Nucleus accumbens (tissue), 56 donors: ENCODE measurements around the gene JPH2.

ENCODE experiments used
- DNase-seq, 56 donors: peaks; one replicate each; lab custom pipeline; 2025; lab: John Stamatoyannopoulos, UW

Gene JPH2

DNA sequence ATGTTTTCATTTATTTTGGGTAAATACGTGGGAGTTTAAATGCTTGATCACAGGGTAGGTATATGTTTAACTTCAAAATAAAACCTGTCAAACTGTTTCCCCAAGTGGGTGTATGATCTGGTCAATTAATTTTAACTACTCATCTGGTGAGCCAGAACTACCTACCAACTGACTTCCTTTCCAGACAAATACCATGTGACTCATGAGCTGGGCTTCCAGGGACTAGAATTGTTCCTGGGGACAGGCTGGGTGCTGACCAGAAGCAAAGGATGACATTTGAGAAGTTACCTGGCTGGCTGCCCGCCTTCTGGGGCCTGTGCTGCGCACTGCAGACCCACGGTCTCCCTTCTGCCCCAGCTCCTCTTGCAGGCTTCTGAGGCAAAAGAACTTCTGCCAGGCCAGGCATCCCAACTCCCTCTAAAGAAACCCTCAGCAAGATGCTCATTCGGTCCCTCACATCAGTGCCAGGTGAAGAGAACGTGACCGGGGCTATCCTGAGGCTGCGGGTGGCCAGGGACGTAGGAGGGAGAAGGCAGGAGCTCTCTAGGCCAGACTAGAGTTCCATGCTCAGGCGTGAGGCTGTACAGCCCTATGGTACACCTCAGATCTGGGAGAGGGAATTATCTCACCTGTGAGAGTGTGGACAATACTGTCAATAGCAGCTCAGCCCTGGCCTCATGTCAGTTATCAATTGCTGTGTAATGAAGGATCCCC is 103.6 kb downstream of the JPH2 start:
- DNase-seq: peak in 1 of 56 donors; percentile 5

DNA sequence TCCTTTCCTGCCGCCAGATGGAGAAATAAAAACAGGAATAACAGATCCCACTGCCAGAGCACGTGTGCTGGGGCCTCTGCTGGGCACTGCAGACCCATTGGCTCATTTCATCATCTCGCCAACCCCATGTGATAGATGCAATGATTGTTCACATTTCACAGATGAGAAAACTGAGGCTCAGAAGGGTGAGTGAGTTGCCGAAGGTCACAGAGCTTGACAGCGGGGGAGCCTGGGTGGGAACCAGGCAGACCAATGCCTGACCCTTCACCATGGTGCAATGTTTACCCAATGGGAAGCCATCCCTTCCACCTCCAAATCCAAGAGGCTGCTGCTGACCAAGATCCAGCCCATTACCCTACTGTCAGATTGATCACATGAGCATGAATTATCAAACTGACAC is 105.1 kb downstream of the JPH2 start:
- no peak for DNase-seq

DNA sequence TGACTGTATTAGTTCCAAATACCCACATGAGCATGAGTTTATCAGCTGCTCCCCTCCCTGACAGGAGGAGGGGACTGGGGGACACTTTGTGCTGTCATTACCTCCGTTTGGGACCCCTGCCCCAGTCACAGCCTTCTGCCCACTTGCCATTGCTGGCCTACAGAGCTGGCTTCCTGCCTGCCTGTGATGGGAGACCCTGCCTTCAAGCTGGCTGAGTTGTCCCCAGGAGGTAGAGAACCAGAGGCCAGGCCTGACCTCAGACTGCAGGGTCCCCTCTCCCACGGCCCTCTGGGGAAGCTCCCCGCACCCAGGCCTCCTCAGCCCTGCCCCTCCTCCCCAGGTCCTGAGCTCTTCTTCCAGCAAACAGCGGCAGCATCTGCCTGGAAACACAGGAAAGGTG is 105.5 kb downstream of the JPH2 start:
- DNase-seq: no peak

DNA sequence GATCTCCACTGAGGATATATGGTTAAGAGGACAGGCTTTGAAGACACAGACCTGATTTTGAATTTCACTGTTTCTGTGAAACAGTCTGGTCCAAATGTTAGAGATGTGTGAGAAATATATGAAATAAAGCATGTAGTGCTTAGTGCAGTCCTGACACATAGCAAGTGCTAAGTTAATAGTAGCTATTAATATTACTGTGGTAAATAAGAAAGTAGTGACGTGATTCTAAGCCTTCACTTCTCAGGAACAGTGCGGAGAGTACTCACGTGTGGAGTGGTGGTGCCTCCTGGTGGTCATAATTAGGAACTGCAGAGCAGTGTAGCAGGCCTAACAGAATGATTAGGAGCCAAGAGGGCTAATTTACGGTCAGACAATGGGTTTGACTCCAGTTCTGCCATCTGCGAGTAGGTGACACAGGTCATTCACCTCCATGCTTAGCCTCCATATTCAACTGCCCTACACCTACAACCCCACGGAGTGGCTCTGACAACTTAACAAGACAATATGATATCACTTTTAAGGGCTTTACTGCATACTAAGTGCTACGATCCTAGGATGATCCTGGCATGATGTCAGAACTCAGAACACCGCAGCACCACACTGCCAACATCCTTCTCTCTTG is 106.2 kb downstream of the JPH2 start:
- peak in 46 of 56 donors; percentile 12 to 87 (median 50) for DNase-seq

DNA sequence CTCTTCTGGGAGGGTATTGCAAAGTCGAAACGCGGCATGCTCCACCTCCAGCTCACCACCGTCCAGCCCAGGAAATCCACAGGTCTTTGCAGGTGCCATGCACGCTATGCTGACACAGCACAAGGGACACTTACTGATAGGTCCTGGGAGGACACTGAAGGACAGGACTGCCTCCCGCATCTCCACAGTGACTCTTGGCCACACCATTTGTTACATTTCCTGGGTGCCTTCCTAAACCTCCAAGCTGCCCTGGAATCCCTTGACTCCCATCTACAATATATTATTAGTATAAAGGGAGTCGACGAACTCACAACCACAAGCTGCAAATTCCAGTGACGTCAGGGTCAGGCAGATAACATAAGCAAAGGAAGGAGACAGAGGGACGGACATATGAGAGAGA is 106.9 kb downstream of the JPH2 start:
- no peak for DNase-seq

DNA sequence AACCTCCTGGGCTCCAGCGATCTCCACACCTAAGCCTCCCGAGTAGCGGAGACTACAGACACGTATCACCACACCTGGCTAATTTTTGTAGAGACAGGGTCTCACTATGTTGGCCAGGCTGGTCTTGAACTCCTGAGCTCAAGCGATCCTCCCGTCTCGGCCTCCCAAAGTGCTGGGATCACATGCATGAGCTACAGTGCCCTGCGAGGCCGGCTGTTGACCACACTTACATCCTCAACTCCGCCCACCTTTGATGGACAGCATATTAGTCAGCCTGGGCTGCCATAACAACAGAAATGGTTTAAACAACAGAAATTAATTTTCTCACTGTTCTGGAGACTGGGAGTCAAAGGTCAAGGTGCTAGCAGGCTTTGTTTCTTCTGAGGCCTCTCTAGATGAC is 107.7 kb downstream of the JPH2 start:
- no peak for DNase-seq

DNA sequence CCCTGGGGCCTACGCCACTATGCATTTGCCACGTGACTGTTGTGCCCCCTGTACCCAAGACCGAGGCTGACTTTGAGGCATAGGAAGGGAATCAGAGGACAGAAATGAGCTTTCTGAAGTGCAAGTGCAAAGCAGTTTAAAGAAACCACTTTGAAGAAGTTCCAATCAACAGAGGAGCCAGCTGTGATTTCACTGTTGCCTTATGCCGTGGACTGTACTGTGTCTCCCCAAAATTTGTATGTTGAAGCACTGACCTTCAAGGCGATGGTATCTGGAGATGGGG is 111.1 kb downstream of the JPH2 start:
- no peak for DNase-seq

DNA sequence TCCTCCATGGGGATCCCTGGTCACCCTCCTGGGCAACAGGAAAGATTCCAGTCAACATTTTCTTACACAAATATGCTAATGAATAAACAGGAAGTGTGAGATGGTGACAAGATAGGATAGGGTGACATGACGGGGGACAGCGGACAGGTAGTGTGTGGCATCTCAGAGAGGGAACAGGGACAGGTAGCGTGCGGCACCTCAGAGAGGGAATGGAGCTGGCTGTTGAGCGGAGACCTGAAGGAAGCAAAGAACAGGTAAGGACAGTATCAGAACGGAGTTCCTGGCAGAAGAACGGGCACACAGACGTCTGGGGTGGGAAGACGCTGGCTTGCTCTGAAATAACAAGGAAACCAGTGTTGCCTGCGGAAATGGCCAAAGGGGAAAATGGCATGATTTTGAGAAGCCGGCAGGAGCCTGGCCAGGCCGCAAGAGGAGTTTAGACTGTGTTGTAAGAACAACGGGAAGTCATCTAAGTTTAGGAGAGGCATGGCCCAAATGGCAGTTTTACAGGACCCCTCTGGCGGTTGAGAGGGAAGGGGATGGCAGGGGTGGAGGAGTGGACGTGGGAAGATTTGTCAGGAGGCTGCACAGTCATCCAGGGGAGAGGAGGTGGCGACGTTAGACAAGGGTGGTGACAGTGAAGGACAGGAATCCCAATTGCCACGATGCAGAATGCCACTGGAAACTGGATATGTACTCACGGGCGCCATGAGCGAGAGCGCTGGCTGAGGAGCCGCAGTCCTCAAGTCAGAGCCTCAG is 111.6 kb downstream of the JPH2 start:
- no peak for DNase-seq

DNA sequence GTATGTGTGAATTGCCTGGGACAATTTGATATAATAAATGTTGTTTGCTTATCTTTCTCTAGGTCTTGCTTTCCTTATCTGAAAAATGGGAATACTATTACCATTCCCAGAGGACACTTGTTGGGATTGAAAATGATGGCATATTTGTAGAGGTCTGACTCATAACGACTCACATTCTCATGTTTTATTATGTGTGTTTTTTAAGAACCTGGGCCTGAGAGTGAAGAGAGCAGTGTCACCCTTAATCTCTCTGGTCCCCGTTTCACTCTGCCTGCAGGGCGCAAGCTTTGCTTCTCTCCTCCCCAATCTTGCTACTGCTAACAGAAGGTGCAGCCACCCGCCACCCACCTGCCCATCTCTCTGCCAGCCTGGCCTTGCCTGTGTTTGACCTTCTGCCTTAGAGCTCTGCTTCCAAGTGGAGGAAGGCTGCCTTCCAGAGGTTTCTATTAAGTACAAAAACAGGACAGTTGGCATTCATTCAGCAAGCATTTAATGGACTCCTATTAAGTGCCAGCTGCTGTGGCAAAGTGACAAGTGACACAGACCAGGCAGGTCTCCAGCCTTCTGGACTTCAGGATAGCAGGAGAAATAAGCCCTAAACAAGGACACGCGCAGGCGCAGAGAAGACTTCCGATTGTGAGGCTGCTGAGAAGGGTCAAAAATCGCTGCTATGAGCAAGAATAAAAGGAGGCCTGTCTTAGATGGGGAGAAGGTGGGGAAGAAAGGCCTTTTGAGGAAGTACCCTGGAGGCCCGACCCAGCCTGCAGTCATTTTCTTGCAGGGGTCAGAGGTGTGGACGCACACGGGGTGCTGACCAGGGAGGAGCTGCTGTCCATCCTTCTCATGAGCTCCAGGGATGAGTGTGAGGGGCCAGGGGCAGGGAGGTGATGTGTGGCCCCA is 112.5 kb downstream of the JPH2 start:
- DNase-seq: peak in 20 of 56 donors; percentile 7 to 73 (median 18)

DNA sequence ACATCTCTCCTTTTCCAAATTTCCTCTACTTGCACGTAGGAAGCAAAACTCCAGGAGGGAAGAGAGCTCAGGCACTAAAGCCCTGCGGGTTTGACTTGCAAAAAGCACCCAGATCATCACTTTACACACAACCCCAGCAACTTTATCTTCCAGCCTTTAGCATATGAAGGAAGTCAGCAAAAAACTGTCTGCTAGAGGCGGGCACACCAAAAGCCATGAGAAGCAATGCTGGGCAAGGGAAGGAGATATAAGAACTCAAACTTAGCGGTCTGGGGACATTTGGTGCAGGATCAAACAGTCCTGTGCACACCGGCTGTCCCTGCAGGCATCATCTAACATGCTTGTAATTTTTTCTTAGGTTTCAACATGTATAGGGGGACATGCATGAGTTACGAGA is 113.3 kb downstream of the JPH2 start:
- no peak for DNase-seq

DNA sequence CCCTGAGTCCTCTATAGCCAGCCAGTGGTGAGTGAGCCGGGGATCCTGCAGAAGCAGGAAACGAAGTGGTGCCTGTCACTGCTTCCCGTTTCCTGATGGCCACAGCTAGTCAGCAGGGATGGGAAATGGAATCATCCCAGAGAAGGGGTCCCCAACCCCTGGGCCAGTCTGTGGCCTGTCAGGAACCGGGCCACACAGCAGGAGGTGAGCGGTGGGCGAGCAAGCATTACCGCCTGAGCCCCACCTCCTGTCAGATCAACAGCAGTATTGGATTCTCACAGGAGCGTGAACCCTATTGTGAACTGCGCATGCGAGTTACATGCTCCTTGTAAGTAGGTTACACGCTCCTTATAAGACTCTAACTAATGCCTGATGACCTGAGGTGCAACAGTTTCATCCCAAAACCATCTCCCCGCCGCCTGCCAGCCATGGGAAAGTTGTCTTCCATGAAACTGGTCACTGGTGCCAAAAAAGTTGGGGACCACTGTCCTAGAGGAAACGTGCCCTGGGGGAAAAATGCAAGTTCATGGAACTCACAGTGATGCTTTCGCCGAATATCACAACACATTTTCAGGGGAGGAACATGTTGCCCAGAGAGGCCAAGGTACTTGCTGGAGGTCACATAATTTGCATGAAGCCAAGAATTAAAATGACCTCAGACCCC is 113.8 kb downstream of the JPH2 start:
- DNase-seq: no peak

DNA sequence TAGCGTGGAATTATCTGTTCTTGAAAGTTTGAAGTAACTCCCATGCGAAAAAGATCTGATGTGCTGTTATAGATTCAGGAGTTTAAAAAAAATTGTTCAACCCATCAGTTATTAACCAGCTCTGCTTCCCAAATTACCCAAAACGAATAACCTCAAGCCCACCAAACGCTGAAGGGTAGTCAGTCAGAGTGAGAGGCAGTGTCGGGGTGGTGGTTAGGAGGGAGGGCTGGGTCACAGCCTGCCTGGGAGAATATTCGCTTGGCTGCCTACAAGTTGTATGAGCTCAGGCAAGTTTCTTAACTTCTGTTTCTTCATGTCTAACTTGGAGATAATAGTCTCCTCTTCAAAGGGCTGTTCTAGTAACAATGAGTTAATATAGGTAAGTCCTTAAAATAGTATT is 114.6 kb downstream of the JPH2 start:
- DNase-seq: no peak

DNA sequence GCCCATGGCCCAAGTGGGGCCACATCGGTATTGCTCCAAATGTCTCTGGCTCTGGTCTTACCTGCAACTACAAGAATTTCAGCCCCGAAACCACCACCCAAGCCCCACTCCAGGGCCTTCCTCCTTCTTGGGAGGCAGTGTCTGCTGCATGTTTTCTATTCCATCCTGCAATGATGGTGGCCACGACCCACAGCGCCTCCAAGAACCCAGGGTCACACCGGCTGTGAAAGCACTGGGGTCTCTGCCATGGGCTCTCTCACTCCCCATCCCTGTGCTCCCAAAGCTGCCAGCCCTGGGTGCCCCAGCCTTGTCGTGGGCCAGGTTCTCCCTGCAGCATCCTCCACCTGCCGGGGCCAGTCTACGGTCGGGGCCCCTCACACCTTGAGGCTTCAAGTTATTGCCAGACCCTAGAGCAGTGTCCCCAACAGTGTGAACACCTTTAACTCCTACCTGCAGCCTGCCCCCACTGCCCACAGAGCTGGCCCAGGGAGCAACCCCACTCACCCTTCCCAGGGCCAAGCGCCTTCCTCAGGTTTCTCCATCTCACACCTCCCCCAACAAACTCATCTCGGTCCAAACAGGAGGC is 115.4 kb downstream of the JPH2 start:
- DNase-seq: no peak

DNA sequence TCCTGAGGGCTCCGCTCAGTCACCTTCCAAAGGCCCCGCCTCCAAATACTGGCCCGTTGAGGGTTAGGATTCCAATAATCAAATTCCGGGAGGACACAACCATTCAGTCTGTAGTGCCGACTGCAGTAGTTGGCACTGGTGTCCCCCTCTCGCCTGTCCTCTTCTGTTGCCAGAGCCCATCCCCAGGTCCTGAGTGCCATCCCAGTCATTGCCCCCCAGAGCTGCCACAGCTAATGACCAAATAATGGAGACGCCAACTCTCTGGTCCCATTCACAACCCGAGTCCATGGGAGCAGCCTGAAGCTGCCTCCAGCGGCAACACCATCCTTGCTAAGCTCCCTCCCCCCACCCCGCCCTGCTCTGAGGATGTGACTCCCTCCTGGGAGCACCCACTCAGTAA is 115.9 kb downstream of the JPH2 start:
- no peak for DNase-seq

DNA sequence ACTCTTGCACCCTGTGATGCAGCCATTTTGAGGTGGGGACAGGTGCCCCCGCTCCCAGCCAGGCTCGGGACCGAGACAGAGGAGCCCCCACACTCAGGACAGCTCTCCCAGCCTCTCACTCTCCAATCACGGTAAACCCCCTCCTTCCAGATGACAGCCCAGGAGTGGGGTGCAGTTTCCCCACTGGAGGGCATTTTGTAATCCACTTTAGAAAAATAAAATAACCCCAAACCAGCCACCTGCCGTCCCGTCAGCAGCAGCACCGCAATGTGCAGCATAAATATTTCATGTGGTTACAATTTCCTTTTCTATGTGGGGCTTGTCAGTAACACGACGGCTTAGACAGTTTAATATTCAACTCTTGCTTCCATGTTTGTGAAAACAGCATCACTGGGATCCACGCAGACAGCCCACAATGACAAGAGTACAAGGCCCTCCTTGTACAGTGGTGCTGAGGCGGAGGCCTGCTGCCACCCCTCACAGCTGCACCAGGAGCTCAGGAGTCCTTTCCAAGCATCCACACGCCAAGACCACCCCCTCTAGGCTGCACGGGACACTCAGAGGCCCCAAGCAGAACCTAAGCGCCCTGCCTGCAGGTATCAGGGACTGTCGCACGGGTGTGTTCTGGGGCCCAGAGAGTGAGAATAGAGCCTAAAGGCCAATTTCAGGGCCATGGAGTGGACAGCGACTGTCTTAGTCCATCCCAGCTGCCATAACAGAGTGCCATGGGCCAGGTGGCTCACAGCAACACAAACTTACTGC is 116.7 kb downstream of the JPH2 start:
- peak in 20 of 56 donors; percentile 9 to 55 (median 30) for DNase-seq

DNA sequence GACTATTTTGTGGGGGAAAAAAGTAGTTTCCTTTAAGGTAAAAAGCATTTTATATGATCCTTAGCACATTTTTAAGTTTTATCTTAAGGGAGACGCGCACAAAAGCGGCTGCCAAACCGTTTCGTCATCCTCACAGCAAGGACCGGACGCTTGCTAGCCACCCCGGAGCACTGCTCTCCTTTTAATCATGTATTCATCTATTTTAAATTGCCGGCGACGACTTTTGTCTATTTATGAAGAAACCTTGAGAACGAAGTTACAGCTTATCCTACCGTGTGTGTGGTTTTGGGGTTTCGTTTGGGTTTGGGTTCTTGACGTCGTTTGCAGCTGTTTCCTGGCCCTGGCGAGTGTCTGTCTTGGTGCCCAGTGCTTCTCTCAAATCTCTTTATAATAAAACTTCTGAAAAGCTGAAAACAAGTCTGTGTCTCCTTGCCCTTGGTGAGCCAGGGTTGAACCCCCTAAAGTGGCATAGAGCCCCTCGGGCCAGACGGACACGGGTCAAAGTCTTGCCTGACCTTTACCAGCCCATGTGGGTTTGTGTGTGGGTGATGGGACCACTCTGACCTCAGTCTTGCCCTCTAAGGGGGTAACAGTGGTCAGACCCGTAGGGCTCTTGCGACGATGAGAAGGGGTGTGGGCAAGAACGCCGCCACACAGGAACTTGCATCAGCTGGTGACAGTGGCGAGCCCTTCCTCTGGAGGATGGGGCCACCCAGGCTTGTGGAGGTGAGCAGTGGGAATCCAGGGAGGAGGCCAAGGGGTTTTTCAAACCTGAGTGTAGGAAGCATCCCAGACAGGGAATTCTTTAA is 117.6 kb downstream of the JPH2 start:
- DNase-seq: no peak

DNA sequence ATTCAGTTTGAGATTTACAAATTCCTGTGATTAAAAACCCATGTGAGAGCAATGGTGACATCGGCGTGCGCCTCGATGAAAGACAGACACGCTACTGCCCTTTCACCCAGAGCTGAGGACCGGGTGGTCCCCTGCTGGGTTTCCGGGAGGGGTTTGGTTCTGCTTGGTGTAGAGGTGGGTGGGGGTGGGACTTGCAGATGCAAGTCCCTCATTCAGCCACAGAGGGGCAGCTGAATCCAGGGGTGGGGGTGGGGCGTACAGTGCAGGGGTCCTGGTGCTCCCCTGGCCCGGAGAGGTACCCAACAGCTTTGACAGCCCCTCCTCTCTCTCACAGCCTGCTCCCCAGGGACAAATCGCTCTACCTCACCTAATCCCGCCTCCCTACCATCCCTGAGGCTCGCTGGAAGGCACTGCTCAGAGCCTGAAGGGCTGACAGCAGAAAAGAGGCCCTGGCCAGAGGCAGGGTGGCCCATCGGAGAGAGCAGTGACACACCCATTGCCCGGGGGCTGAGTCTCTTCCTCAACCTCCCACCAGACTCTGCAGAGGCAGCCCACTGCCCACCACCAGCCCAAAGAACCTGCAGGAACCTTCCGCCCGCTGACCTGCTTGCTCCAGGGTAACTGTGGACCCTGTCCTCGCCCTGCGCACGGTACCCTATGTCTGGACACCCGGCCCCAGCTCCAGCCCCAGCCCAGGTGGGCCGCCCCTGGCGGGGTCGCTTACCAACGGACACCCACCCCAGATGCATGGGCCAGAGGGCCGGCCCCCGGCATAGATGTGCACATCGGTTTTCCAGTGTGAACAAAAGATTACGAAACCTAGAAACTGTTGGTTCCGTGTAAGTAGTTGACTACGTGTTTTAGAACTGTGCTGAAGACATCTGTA is 118.4 kb downstream of the JPH2 start:
- no peak for DNase-seq
